HUES64 (cell line): ENCODE results near the gene DDAH2.

ENCODE experiments used
- H3K27ac ChIP-seq: 2 replicates; pipeline ENCODE4 v1.7.0; 2013; ENCODE audit warnings: low read depth, low read length, inconsistent platforms
- H3K27me3 ChIP-seq: 2 replicates; pipeline ENCODE4 v1.6.1; 2013; ENCODE audit warnings: mild to moderate bottlenecking, low read length; ENCODE audit not compliant: insufficient read depth
- H3K36me3 ChIP-seq: 2 replicates; pipeline ENCODE4 v1.6.1; 2013; ENCODE audit warnings: mild to moderate bottlenecking, low read length; ENCODE audit not compliant: insufficient read depth
- H3K4me1 ChIP-seq: 2 replicates; pipeline ENCODE4 v1.6.1; 2013; ENCODE audit warnings: mild to moderate bottlenecking, low read length, moderate library complexity; ENCODE audit not compliant: insufficient read depth
- H3K4me3 ChIP-seq: 2 replicates; pipeline ENCODE4 v1.5.1; 2013; ENCODE audit warnings: mild to moderate bottlenecking, low read length, moderate library complexity
- H3K9ac ChIP-seq: 2 replicates; pipeline ENCODE4 v1.6.1; 2013; ENCODE audit warnings: mild to moderate bottlenecking, low read depth, low read length
- H3K9me3 ChIP-seq: 2 replicates; pipeline ENCODE4 v1.6.1; 2013; ENCODE audit warnings: low read depth, low read length; ENCODE audit not compliant: insufficient read depth
- WGBS: fragments of 150-250, 120-280 bp; methylation state at CpG from one replicate; pipeline ENCODE4 v1.1.7; 2013; ENCODE audit warnings: missing lambda C conversion rate; 5-methylcytosine and 5-hydroxymethylcytosine counted together

DDAH2 gene

DNA sequence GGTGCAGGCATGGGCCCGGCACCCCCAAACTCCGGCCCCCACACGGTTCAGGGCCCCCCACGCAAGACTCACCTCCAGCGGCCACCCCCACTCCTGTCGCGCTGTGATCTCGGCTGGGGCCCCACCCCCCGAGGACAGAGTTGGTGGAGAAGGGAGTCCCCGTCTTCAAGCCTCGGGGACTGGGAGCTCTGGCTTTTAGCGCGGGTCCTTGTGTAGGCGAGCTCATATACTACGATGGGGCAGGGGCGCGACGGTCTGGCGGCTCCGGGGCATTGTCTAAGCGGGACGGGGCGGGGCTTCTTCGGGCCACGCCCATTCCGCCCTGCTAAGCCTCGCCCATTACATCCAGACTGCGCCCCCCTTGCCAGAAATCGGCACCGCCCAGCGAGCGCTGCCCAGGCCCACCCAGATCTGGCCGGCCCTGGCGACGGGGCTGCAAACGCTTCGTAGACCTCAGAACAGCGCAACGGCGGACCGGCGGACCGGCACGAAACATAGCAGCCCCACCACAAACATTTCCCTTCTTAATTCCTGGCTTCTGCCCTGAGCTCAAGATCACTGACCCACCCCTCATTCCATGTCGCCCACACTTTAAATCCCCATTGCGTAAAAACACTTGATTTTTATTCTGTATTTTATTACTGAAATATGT, 1.0 kb upstream of the DDAH2 start:
- Histone ChIP-seq H3K4me3 (peak overlapping the region; percentile 94), H3K9ac (peak overlapping the region; percentile 80), H3K27me3 (no peaks in the 10 kb centered on the region), H3K9me3 (no peaks in the 10 kb centered on the region), H3K36me3 (peaks cover 66% of the 10 kb centered on the region), H3K4me1 (peaks cover 14% of the 10 kb centered on the region), H3K27ac (peak overlapping the region; percentile 84; the same call in 1 of the 2 replicates)
- WGBS: under 1% methylated on average over 45 of the region's 46 CpGs

DNA sequence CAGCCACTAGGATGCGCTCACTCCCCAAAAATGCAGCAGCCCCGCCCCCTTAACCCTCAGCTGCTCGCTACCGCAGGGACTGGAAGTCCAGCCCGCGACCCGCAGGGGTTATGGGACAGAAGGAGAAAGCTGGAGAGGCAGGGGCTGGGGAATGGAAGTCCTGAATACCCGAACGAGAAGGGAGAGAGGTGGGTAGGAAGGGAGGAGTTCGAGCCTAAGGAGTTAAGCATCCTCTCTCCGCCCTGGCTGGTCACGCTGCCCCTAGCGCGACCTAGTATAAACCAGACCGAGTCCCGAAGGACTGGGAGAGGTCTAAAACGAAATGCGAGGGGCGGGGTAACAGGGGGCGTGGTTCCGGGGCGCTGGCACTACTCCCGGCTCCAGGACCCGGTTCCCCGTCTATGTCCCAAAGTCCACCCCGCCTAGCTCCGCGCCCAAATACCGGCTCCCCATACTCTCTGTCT, 448 bp upstream of the DDAH2 start:
- peak overlapping the region; percentile 94 for H3K4me3 ChIP-seq
- under 1% methylated on average over 29 of the region's 29 CpGs for WGBS
- H3K27ac ChIP-seq: peak overlapping the region; percentile 84; the same call in 1 of the 2 replicates
- no peaks in the 10 kb centered on the region for H3K9me3 ChIP-seq
- peaks cover 66% of the 10 kb centered on the region for H3K36me3 ChIP-seq
- H3K4me1 ChIP-seq: peaks cover 14% of the 10 kb centered on the region
- peak overlapping the region; percentile 80 for H3K9ac ChIP-seq
- no peaks in the 10 kb centered on the region for H3K27me3 ChIP-seq

DNA sequence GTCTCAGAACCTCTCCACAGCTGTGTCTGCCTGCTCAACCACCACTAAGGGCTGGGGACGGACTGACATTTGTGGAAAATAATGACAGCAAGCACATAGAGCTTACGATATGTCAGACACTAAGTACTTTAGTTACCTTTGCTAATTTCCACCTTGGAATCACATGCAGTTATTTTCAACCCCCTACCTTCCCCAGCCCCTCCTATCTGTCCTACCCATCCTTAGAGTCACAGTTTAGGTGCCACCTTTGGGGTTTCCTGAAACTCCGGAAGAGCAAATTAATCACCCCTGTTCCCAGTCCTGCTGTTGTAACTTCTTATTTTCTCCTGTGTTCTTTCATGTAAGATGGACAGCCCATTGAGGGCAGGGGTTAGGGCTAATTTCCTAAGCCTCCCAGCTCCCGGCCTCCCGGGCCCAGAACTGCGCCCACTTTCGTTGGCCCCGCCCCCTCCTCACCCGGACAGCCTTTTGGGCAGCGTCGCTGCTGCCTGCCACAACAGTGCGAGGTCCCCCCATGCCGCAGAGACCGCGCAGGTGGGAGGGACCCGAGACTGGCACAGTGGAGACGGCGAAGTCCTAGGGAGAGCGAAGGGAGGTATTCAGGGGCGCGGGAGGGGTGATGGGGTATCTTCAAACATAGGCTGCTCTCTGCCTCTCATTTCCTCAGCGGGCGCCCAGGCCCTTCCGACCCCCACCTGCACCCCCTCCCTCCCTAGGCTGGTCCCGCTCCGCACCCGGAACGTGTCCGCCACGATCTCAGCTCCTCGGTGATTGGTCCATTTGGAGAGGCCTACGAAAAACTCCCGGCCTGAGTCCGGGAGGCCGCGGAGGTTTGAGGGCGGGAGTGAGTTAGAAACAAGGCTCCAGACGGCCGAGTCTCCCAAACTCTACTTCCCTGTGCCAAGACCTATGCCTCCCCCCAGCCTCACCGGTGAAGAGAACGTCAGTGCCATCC, 1.1 kb downstream of the DDAH2 start:
- WGBS: 93% methylated on average over 41 of the region's 41 CpGs
- H3K4me3 ChIP-seq: peak overlapping the region; percentile 94; the same call in 1 of the 2 replicates
- H3K9ac ChIP-seq: no peak overlapping the region
- peaks cover 8% of the 10 kb centered on the region; the same call in 1 of the 2 replicates for H3K4me1 ChIP-seq
- H3K27me3 ChIP-seq: no peaks in the 10 kb centered on the region
- H3K27ac ChIP-seq: no peak overlapping the region
- no peaks in the 10 kb centered on the region for H3K9me3 ChIP-seq
- H3K36me3 ChIP-seq: peaks cover 52% of the 10 kb centered on the region

DNA sequence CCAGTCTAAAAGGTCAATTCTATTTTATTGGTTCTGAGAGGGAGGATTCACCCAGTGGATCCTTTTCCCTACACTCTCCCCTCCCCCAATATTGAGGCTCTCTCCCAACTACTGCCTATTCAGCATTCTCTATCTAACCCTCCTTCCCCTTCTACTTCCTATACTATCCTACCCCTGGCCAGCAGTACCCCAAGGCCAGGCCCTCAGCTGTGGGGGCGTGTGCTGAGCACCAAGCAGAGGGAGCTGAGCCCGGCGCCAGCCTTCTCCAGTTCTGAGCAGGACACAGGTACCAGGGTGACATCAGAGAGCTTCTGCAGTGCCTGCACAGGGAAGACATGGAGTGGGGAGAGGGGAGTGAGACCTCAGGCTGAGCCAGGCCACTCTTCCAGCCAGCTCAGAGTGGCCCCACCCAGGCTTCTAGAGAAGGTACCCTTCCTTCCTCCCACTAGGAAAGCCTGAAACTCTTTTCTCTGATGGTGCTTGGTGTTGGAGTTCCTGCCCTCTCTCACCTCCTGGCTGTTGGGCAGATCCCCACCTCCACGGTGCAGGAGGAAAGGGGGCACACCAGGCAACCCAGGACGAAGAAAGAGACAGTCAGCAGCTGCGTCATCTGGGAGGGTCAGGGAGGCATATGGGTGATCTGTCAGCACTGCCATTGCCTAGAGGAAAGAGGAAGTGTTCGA, 1.9 kb downstream of the DDAH2 start:
- no peaks in the 10 kb centered on the region for H3K9me3 ChIP-seq
- peaks cover 8% of the 10 kb centered on the region; the same call in 1 of the 2 replicates for H3K4me1 ChIP-seq
- no peaks in the 10 kb centered on the region for H3K27me3 ChIP-seq
- H3K4me3 ChIP-seq: no peak overlapping the region
- H3K27ac ChIP-seq: no peak overlapping the region
- peaks cover 45% of the 10 kb centered on the region for H3K36me3 ChIP-seq
- WGBS: 88% methylated on average over 7 of the region's 7 CpGs
- H3K9ac ChIP-seq: no peak overlapping the region

DNA sequence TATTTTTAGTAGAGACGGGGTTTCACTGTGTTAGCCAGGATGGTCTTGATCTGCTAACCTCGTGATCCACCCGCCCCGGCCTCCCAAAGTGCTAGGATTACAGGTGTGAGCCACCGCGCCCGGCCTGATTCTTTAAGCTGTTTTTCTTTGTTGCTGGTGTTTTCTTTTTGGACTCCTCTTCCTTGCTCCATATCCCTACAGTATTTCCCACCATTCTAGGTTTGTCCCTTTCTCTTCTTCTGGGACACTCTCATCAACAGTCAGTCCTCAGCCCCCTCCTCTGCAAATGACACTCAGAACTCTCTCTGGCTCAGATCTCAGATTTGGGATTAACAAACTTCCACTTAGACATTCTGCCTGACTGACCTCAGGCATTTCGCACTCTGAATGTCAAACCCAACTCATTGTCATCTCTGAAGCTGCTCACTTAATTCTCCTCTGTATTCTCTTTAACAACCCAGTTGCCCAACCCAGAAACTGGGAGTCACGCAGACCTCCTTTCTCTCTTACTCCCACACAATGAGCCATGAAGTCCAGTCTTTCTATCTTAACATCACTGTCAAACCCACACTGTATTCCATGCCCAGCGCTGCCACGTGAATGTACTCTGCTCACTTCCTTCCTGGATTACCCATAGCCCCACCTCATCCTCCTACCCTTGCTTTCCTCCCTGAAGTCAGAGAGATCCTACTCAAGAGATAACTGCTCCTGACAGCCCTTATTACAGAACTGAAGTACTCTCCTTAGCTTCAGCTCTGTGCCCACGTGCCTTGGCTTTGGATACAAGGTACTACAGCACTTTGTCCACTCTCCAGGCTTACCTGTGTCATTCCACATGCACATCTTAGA, 3.4 kb downstream of the DDAH2 start:
- no peak overlapping the region for H3K9ac ChIP-seq
- no peak overlapping the region for H3K4me3 ChIP-seq
- H3K27ac ChIP-seq: no peak overlapping the region
- H3K9me3 ChIP-seq: no peaks in the 10 kb centered on the region
- no peaks in the 10 kb centered on the region for H3K27me3 ChIP-seq
- 94% methylated on average over 12 of the region's 12 CpGs for WGBS
- H3K36me3 ChIP-seq: peaks cover 32% of the 10 kb centered on the region
- peaks cover 7% of the 10 kb centered on the region; the same call in 1 of the 2 replicates for H3K4me1 ChIP-seq

DNA sequence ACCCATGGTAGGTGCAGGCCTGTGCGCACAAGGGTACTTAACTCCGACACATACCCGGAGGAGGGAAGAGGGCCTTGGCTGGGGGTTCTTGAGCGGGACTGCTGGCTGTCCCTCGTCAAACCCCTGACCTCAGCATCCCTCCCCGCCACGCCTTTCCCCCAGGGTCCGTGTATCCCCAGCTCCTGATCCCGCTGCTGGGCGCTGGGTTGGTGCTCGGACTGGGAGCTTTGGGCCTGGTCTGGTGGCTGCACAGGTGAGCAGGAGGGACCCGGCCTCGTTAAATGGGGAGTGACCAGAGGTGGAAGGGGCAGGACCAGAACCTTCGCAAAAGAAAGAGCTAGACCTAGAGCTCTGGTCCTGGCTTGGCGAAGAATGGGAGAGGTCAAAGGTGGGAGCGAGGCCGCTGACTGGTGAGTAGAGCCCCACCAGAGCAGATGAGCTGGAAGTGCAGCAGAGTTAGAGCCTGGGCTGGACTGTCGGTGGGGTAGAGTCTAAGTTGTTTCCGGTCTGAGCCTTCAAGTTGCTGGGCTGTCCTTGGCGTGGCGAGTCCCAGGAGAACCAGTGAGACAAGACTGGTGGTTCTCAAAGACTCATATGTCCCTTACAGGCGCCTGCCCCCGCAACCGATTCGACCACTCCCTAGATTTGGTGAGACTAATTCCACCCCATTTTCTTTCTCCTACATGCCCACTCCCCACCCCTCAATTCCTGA, 5.0 kb downstream of the DDAH2 start:
- 94% methylated on average over 25 of the region's 25 CpGs for WGBS

DNA sequence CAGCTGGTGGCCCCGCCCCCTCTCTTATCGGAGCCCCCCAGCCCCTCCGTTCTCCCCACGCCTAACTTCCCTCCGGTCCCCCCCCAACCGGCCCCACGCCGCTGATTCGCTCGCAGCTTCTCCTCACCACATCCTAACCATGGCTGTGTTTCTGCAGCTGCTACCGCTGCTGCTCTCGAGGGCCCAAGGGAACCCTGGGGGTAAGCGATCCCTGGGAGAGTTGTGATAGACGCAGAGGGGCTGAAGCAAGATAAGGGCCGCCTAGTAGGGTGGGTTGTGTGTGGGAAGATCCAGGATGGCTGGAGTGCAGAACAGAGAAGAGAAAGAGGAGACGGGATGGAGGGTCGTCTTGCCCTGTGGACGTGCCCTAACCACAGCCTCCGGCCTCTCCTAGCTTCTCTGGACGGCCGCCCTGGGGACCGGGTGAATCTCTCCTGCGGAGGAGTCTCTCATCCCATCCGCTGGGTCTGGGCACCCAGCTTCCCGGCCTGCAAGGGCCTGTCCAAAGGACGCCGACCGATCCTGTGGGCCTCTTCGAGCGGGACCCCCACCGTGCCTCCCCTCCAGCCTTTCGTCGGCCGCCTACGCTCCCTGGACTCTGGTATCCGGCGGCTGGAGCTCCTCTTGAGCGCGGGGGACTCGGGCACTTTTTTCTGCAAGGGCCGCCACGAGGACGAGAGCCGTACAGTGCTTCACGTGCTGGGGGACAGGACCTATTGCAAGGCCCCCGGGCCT, 5.7 kb downstream of the DDAH2 start, which contains the start of gene MPIG6B:
TSS of gene MPIG6B (plus strand) at position 129 of the 735 bp plus-strand sequence. CDS start at position 140, 11 bp downstream.
- WGBS: 90% methylated on average over 46 of the region's 46 CpGs
- no peak within 1 kb of the TSS for H3K27ac ChIP-seq
- H3K27me3 ChIP-seq: no peaks in the 10 kb centered on the region
- H3K4me1 ChIP-seq: peaks cover 4% of the 10 kb centered on the region; the same call in 1 of the 2 replicates
- no peak within 1 kb of the TSS for H3K4me3 ChIP-seq
- no peak within 1 kb of the TSS for H3K9ac ChIP-seq
- no peaks in the 10 kb centered on the region for H3K9me3 ChIP-seq
- peaks cover 26% of the 10 kb centered on the region for H3K36me3 ChIP-seq

More for the DNA sequence above, 5.0 kb downstream of the DDAH2 start:
- H3K36me3 ChIP-seq: peaks cover 28% of the 10 kb centered on the region
- H3K4me1 ChIP-seq: 0 out of 2 replicates have a peak, but pooled peaks cover 3% of the 10 kb centered on the region
- no peak overlapping the region for H3K9ac ChIP-seq
- no peaks in the 10 kb centered on the region for H3K9me3 ChIP-seq
- no peak overlapping the region for H3K27ac ChIP-seq
- H3K4me3 ChIP-seq: no peak overlapping the region
- no peaks in the 10 kb centered on the region for H3K27me3 ChIP-seq

DNA sequence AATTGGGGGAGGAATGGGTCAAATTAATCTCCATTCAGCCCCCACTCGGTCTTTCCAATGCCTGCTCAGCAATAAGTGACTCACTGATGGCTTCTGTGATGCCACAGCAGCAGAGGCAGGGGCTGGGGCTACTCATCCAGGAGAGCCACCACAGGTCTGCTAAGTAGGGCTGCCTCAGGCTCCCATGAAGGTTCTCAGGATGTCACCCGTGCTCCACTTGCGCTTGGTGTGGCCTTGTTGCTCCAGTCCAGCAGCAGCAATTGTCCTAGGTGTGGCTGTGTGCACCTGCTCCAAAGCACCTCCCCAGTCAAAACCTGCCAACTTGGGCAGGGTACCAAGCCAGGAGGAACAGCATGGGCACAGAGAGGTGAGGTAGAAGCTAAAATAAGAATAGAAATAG, 6.9 kb downstream of the DDAH2 start:
- WGBS: 92% methylated on average over 3 of the region's 3 CpGs
- peaks cover 16% of the 10 kb centered on the region for H3K36me3 ChIP-seq
- H3K9me3 ChIP-seq: no peaks in the 10 kb centered on the region
- H3K27ac ChIP-seq: no peak overlapping the region
- H3K4me3 ChIP-seq: no peak overlapping the region
- H3K27me3 ChIP-seq: no peaks in the 10 kb centered on the region
- H3K9ac ChIP-seq: no peak overlapping the region
- peaks cover 15% of the 10 kb centered on the region for H3K4me1 ChIP-seq

DNA sequence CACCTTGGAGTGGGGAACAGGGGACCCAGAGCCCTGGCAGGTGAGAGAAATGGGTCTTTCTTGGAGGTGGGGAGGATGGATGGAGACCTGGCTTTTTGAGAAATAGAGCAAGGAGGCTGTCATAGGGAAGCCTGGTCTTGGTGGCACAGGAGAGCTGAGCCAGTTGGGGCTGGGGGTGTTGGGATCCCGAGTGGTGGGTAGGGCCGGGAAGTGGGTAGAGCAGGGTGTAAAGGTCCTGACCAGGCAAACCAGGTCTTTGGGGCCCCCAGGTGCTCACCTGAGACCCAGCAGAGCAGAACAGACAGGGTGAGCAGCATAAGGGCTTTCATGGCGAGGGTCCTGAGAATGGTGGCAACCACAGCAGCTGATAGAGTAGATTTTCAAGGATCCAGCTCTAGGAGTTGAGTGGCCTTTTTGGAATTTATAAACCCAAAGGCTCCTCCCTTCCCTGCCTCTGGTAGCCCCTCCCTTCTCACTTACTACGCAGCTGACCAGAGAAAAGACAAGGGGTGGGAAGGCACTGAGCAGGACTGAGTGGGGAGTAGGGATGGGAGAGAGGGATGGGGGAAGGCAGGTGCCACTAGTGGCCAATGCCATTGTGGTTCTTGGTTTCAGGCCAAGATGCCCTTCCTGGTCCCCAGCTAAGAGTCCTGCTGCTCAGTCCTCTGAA, 7.6 kb downstream of the DDAH2 start, which contains the start of gene LY6G6C:
TSS of gene LY6G6C (minus strand) at position 396 of the 670 bp plus-strand sequence. CDS start at position 329, 67 bp downstream.
- H3K9ac ChIP-seq: no peak within 1 kb of the TSS
- no peak within 1 kb of the TSS for H3K27ac ChIP-seq
- no peaks in the 10 kb centered on the region for H3K9me3 ChIP-seq
- peaks cover 15% of the 10 kb centered on the region for H3K4me1 ChIP-seq
- peaks cover 9% of the 10 kb centered on the region for H3K36me3 ChIP-seq
- no peaks in the 10 kb centered on the region for H3K27me3 ChIP-seq
- no peak within 1 kb of the TSS for H3K4me3 ChIP-seq
- WGBS: 87% methylated on average over 3 of the region's 4 CpGs
